ENCODE results near the gene PSG4.
"Not testable (repeated sequence)": the region's sequence is repeated elsewhere in the genome, so short reads cannot be mapped to it uniquely, and the experiment has no call there.

PSG4 gene

DNA sequence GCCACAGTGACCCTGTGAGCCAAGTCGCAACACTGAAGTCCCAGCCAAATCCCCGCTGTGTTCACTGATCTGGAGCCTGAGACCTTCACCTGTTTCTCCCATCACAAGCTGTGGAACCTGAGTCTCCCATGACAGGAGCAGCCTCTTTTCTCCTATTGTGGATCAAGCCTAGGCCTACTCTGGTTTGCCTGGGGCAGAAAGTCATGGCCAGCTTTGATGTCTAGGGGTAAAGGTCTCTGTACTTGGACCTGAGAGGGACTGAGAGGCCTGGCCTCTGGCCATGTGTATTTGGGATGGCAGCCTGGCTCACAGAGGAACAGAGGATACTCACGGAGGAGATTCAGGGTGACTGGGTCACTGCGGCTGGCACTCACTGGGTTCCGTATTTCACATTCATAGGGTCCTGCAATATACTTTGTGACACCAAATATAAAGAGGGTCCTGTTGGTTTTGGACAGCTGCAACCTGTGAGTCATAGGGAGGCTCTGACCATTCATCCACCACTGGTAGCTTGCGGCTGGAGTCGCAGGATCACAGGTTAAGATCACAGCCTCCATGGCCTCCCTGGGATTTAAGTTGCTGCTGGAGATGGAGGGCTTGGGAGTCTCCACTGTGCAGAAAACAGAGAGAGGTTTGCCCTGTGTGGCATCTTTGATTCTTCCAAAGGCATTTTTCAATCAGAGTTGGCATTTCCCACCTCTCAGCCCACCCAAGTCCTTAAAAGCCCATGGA is 7.6 kb downstream of the PSG4 start:
- DNase-seq, result not testable (repeated sequence)

GRCh38 chr19:43194397-43194796 is 11.0 kb downstream of the PSG4 start:
- not testable (repeated sequence) for DNase-seq

- not testable (repeated sequence) for DNase-seq
Measured at GRCh38 chr19:43192381-43193155, 12.9 kb downstream of the PSG4 start.

DNA sequence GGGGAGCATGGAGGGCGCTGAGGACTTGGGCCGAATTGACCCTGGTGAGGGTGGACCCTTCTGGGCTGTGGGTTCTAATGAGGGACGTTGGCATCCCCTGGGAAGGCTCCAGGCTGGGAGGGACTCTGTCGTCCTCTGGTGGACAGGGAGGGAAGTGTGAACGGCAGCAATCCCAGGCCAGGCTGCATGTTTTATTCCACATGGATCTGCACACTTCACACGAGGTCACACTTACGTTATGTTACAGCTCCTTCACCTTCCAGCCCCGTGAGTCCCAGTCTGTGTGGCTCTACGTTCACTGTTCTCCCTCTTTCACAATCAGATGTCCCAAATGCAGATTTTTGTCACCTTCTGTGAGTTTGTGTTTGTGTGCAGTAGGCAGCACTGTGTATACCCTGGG is 17.3 kb downstream of the PSG4 start:
- DNase-seq, result not testable (repeated sequence)

GRCh38 chr19:43186311-43186935 is 19.0 kb downstream of the PSG4 start, which contains the start of gene PSG5:
Gene PSG5 (minus strand): TSS chr19:43186536. CDS start chr19:43186405, 131 bp downstream.
- not testable (repeated sequence) for DNase-seq

GRCh38 chr19:43181869-43182771 is 23.3 kb downstream of the PSG4 start:
- not testable (repeated sequence) for DNase-seq

- not testable (repeated sequence) for DNase-seq
Measured at GRCh38 chr19:43179569-43180147, 25.8 kb downstream of the PSG4 start.

DNA sequence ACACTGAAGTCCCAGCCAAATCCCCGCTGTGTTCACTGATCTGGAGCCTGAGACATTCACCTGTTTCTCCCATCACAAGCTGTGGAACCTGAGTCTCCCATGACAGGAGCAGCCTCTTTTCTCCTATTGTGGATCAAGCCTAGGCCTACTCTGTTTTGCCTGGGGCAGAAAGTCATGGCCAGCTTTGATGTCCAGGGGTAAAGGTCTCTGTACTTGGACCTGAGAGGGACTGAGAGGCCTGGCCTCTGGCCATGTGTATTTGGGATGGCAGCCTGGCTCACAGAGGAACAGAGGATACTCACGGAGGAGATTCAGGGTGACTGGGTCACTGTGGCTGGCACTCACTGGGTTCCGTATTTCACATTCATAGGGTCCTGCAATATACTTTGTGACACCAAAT is 26.9 kb downstream of the PSG4 start:
- DNase-seq, result not testable (repeated sequence)

- DNase-seq, result not testable (repeated sequence)
Measured at GRCh38 chr19:43165906-43166305, 39.5 kb downstream of the PSG4 start.

DNA sequence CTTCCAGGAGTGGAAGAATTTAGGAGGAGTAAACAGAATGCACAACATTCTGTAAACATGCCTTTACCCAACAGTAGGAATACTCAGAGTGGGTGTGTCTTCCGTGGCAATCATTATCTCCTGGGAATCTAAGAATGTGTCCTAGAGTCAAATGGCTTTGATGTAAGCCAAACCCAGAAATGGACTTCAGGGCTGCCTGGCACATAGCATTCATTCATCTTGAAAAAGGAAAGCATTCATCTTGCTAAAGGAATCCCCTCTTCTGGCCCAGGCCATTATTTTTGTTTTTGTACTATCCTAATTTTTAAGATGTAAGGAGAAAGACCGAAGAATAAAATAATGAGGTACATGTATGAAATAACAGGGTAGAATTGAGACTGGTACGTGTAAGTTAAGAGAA is 42.3 kb downstream of the PSG4 start:
- DNase-seq, result not testable (repeated sequence)

DNA sequence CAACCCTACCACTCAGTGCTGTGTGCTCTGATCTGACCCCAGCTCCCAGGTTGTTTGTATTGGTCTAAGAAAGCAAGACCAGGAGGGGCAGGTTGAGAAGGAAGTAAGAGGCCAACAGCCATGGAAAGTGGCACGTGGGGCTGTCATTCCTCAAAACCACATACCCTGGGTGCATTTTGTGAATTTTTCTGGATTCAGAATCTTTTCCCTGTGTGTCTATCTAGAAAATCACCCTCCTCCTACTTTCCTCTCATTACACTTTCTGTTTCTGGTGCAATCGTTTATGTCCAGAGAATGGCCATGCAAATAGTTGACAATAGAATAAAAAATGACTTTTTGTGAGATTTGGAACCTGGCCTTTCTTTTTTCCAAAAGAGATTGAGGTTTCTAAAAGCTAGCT is 43.2 kb downstream of the PSG4 start:
- DNase-seq, result not testable (repeated sequence)

DNA sequence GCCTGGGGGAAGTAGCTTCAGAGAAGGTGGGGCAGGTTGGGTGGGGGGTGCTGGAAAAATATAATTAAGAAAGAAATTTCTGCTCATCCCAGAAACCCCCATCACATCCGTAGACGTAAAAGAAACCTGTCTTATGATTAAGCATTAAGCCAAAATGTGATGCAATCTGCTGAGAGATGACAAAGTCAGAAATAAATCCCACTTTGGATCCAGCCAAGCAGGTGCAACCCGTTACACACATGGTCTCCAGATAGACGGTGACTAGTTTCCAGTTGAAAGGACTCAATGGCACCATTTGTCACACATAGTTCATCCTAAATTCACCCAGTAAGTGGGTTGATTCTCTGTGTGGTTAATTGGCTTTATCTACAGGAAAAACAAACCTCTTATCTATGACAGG is 53.2 kb downstream of the PSG4 start:
- no peak for DNase-seq

- DNase-seq, result not testable (repeated sequence)
Measured at GRCh38 chr19:43149788-43150187, 55.6 kb downstream of the PSG4 start.

DNA sequence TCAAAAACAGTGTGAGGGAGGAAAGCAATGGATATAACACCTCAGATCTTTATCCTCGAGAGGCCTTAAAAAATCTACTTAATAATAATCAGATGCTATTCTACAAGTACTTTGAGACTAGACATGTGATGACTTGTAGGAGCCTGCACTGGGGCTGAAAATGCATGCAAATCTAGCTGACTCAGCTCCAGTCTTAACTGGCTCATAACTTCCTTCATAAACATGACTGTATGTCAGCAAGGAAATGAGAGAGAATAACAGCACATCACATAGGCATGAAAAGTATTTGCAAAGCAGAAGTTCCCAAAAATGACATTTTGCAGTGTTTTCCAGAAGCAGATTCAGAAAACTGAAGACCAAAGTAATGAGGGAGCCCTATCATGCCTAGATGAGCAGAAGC is 57.2 kb downstream of the PSG4 start:
- no peak for DNase-seq
